Small intestine (tissue), 7 donors: ENCODE results near the gene HES1. TPM values are rescaled to one million over a fixed set of nuclear protein-coding genes. Genes with fewer than 3 reads are reported as not detected.
"Not testable (repeated sequence)": the region's sequence is repeated elsewhere in the genome, so short reads cannot be mapped to it uniquely, and the experiment has no call there.

Experiments
- DNase-seq, 2 donors: peaks; one replicate each; pipeline versions ENCODE4 v3.0.0 to v3.0.0-alpha.2; 2013
- FAIRE-seq: peaks from 2 replicates; lab custom pipeline; 2012; peaks lifted over from hg19 to GRCh38; lab: Jason Lieb, UNC
- H3K27ac ChIP-seq, 3 donors: one replicate each; pipeline ENCODE4 v1.5.1; 2013; ENCODE audit warnings: low read length in 2 of 3, mild to moderate bottlenecking in 2 of 3, control low read depth in 1 of 3, inconsistent platforms in 1 of 3, low read depth in 1 of 3, moderate library complexity in 1 of 3
- H3K27me3 ChIP-seq, 3 donors: one replicate each; pipeline ENCODE4 v1.6.1; 2013; ENCODE audit warnings: low read length in 3 of 3, inconsistent platforms in 1 of 3; ENCODE audit not compliant: control insufficient read depth in 3 of 3, insufficient read depth in 3 of 3
- H3K36me3 ChIP-seq, 3 donors: one replicate each; pipeline ENCODE4 v1.6.1; 2013; ENCODE audit warnings: low read length in 3 of 3, inconsistent platforms in 1 of 3, low read depth in 1 of 3, mild to moderate bottlenecking in 1 of 3, moderate library complexity in 1 of 3; ENCODE audit not compliant: control insufficient read depth in 3 of 3, insufficient read depth in 2 of 3
- H3K4me1 ChIP-seq, 3 donors: one replicate each; pipeline ENCODE4 v1.6.1; 2013; ENCODE audit warnings: low read length in 2 of 3, inconsistent platforms in 1 of 3, low read depth in 1 of 3, mild to moderate bottlenecking in 1 of 3, moderate library complexity in 1 of 3; ENCODE audit not compliant: control insufficient read depth in 3 of 3, insufficient read depth in 2 of 3
- H3K4me3 ChIP-seq, 3 donors: one replicate each; pipeline ENCODE4 v1.5.1; 2013; ENCODE audit warnings: low read length in 3 of 3, control low read depth in 1 of 3, inconsistent platforms in 1 of 3, low read depth in 1 of 3, mild to moderate bottlenecking in 1 of 3, moderate library complexity in 1 of 3
- H3K9me3 ChIP-seq, 2 donors: one replicate each; pipeline ENCODE4 v1.6.1; 2013; ENCODE audit warnings: low read depth in 1 of 2, low read length in 1 of 2; ENCODE audit not compliant: control insufficient read depth in 2 of 2, insufficient read depth in 1 of 2
- WGBS, 3 donors: extraction: QIAGEN DNeasy Blood & Tissue Kit; methylation state at CpG; one replicate each; pipeline ENCODE4 v1.1.7; 2013; 5-methylcytosine and 5-hydroxymethylcytosine counted together
- polyA plus RNA-seq, 4 donors: library from polyadenylated mRNA; stranded (reverse) in 3 of 4; unstranded in 1 of 4; fragments of 200-250 nt in 3 of 4; fragments of 120-200 nt in 1 of 4; gene quantifications; one replicate each; pipeline versions ENCODE4 v1.2.1 to v1.2.3, GENCODE V29; 2013
- donor health status: healthy with polysubstance abuse.
- donor health status: control.
- donor health status: control.
- donor health status: Bipolar disorder and iron deficiency.
- donor health status: healthy.

HES1 gene
- polyA plus RNA-seq, 4 donors: 12.3 to 53.5 (median 27.5) TPM

- H3K4me3 ChIP-seq: no peak overlapping the region
- DNase-seq: no peak
- no peaks in the 10 kb centered on the region for H3K36me3 ChIP-seq
- 88 to 96% (median 94%) methylated on average over 8 of the region's 8 CpGs for WGBS, 3 donors
- H3K27me3 ChIP-seq: no peaks in the 10 kb centered on the region
- no peaks in the 10 kb centered on the region for H3K9me3 ChIP-seq
- no peak for FAIRE-seq
- no peak overlapping the region for H3K27ac ChIP-seq
- H3K4me1 ChIP-seq: peaks cover 0 to 30% (median 0%) of the 10 kb centered on the region in 3 donors
These were observed 45.2 kb upstream of the HES1 start for GRCh38 chr3:194090716-194091115.

GRCh38 chr3:194091141-194091540 is 44.8 kb upstream of the HES1 start:
- H3K27ac ChIP-seq: no peak overlapping the region
- no peaks in the 10 kb centered on the region for H3K36me3 ChIP-seq
- DNase-seq: no peak
- 50 to 62% (median 56%) methylated on average over 2 of the region's 2 CpGs for WGBS, 3 donors
- H3K27me3 ChIP-seq: no peaks in the 10 kb centered on the region
- FAIRE-seq: no peak
- peaks cover 0 to 30% (median 0%) of the 10 kb centered on the region in 3 donors for H3K4me1 ChIP-seq
- H3K4me3 ChIP-seq: no peak overlapping the region
- H3K9me3 ChIP-seq: no peaks in the 10 kb centered on the region

GRCh38 chr3:194091897-194092296 is 44.1 kb upstream of the HES1 start:
- peaks cover 0 to 27% (median 0%) of the 10 kb centered on the region in 3 donors for H3K4me1 ChIP-seq
- H3K4me3 ChIP-seq, H3K27ac ChIP-seq, H3K36me3 ChIP-seq, H3K9me3 ChIP-seq, H3K27me3 ChIP-seq, FAIRE-seq, DNase-seq: not testable (repeated sequence)
- 93 to 98% (median 97%) methylated on average over 6 of the region's 6 CpGs for WGBS, 3 donors

GRCh38 chr3:194092881-194093301 is 43.1 kb upstream of the HES1 start:
- WGBS, 3 donors: 68 to 80% (median 76%) methylated on average over 10 of the region's 10 CpGs
- no peak overlapping the region for H3K27ac ChIP-seq

GRCh38 chr3:194093842-194094241 is 42.1 kb upstream of the HES1 start:
- no peak for DNase-seq
- Histone ChIP-seq H3K27me3 (no peaks in the 10 kb centered on the region), H3K36me3 (no peaks in the 10 kb centered on the region), H3K4me1 (peaks cover 0 to 15% (median 0%) of the 10 kb centered on the region in 3 donors), H3K27ac (no peak overlapping the region), H3K9me3 (no peaks in the 10 kb centered on the region), H3K4me3 (no peak overlapping the region)
- WGBS, 3 donors: 86 to 95% (median 93%) methylated on average over 8 of the region's 8 CpGs
- FAIRE-seq: no peak

More at GRCh38 chr3:194092881-194093301, 43.1 kb upstream of the HES1 start:
- peaks cover 0 to 19% (median 0%) of the 10 kb centered on the region in 3 donors for H3K4me1 ChIP-seq
- no peaks in the 10 kb centered on the region for H3K9me3 ChIP-seq
- H3K27me3 ChIP-seq: no peaks in the 10 kb centered on the region
- DNase-seq: no peak
- no peaks in the 10 kb centered on the region for H3K36me3 ChIP-seq
- no peak for FAIRE-seq
- H3K4me3 ChIP-seq: no peak overlapping the region

- Histone ChIP-seq H3K4me1 (peaks cover 0 to 22% (median 0%) of the 10 kb centered on the region in 3 donors), H3K9me3 (no peaks in the 10 kb centered on the region), H3K36me3 (no peaks in the 10 kb centered on the region), H3K27ac (no peak overlapping the region), H3K27me3 (no peaks in the 10 kb centered on the region), H3K4me3 (no peak overlapping the region)
- 25 to 29% (median 28%) methylated on average over 4 of the region's 4 CpGs for WGBS, 3 donors
- FAIRE-seq (no peak), DNase-seq (peak in 1 of 2 donors; percentile 71)
These were observed 40.5 kb upstream of the HES1 start for GRCh38 chr3:194095464-194095863.

- Histone ChIP-seq H3K27me3 (no peaks in the 10 kb centered on the region), H3K9me3 (no peaks in the 10 kb centered on the region), H3K4me3 (no peak overlapping the region), H3K4me1 (peaks cover 0 to 26% (median 1%) of the 10 kb centered on the region in 3 donors), H3K36me3 (no peaks in the 10 kb centered on the region), H3K27ac (no peak overlapping the region)
- FAIRE-seq (no peak), DNase-seq (no peak)
- 92 to 96% (median 95%) methylated on average over 10 of the region's 10 CpGs for WGBS, 3 donors
These were observed 40.0 kb upstream of the HES1 start for GRCh38 chr3:194095902-194096301.

GRCh38 chr3:194097141-194097882 is 38.6 kb upstream of the HES1 start:
- Histone ChIP-seq H3K27ac (no peak overlapping the region), H3K9me3 (no peaks in the 10 kb centered on the region), H3K27me3 (no peaks in the 10 kb centered on the region), H3K4me3 (no peak overlapping the region), H3K4me1 (peaks cover 4 to 36% (median 8%) of the 10 kb centered on the region in 3 donors), H3K36me3 (no peaks in the 10 kb centered on the region)
- FAIRE-seq (no peak), DNase-seq (no peak)
- 71 to 75% (median 72%) methylated on average over 14 of the region's 14 CpGs for WGBS, 3 donors
